Endothelial cell (in vitro differentiated cells): ENCODE measurements around the gene GPR162. TPM values are rescaled to one million over a fixed set of nuclear protein-coding genes. Genes with fewer than 3 reads are reported as not detected.
A peak's percentile ranks its signal among the peaks of the same experiment; 100 is the strongest.
"Not testable (repeated sequence)": the region's sequence is repeated elsewhere in the genome, so short reads cannot be mapped to it uniquely, and the experiment has no call there.

Experiments used
- DNase-seq: peaks from one replicate; pipeline ENCODE4 v3.0.0; 2021; ENCODE audit warnings: low spot score
- H3K27ac Mint-ChIP-seq: one replicate; pipeline ENCODE4 v1.8.0; 2021; ENCODE audit warnings: mixed read lengths, inconsistent platforms; ENCODE audit not compliant: unreplicated experiment
- H3K27me3 Mint-ChIP-seq: one replicate; pipeline ENCODE4 v1.8.0; 2021; ENCODE audit warnings: mild to moderate bottlenecking, moderate library complexity, mixed read lengths, inconsistent platforms; ENCODE audit not compliant: unreplicated experiment
- H3K36me3 Mint-ChIP-seq: one replicate; pipeline ENCODE4 v1.8.0; 2021; ENCODE audit warnings: mild to moderate bottlenecking, low read depth, mixed read lengths, inconsistent platforms; ENCODE audit not compliant: unreplicated experiment
- H3K4me1 Mint-ChIP-seq: one replicate; pipeline ENCODE4 v1.8.0; 2021; ENCODE audit warnings: mild to moderate bottlenecking, mixed read lengths, inconsistent platforms; ENCODE audit not compliant: unreplicated experiment
- H3K4me3 Mint-ChIP-seq: one replicate; pipeline ENCODE4 v1.8.0; 2021; ENCODE audit warnings: mild to moderate bottlenecking, mixed read lengths, inconsistent platforms; ENCODE audit not compliant: unreplicated experiment
- H3K9me3 Mint-ChIP-seq: one replicate; pipeline ENCODE4 v1.8.0; 2021; ENCODE audit warnings: mixed read lengths, inconsistent platforms; ENCODE audit not compliant: unreplicated experiment
- total RNA-seq: library from RNA; stranded (reverse); fragmentation: NEBNext Ultra II Directional; extraction: Animal tissue kit (Norgen Biotek cat#: 25700); gene quantifications from one replicate; pipeline ENCODE4 v1.2.1, GENCODE V29; 2021; ENCODE audit not compliant: unreplicated experiment
- TF ChIP-seq, protein P1 (sequence below): fragments of 200-600 bp; sonication (generic); IDR thresholded peaks from one replicate; pipeline ENCODE4 v1.5.0; 2021; ENCODE audit warnings: antibody characterized with exemption; ENCODE audit not compliant: unreplicated experiment

GPR162 gene
- total RNA-seq, 1 donor from 2014 or later: 52.7 TPM

DNA sequence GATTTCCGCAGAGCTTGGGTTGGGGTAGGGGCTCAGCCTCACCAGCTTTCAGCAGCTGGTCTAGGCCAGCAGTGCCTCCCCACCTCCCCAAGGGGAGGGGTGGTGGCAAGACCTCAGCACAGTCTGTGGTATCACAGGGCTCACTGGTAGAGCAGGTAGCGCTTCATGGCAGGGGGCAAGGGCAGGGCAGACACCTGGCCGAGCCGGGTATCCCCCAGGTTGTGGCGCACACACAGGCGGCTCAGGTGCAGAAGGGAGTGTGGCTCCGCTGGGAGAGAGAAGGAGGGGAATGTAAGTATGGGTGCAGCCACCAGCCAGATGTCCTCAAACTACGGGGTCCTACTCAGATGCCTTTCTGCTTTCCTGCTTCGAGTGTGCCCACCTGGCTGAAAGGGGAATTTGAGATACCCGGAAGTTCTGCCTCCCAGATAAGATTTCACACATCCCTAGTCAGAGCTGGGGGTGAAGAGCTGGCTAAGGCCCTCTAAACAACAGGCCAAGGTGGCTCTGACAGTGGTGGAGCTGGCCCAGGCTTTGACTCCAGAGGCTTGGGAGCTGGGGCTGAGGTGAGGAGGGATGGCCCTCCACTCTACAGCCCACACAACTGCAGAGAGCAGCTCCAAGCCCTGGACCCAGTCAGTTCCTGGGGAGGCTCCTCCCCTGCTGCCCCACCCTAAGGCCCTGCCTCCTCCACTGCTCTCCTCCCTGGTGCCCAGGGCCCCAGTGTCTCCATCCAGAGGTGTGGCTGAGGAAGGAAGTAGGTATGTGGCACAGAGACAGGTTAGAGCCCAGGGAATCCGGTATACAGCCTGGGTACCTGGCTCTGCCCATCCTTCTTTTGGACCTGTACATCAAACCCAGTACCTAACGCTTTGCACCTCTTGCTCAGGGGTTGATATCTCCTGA is 49.7 kb downstream of the GPR162 start:
- no peak for DNase-seq
- H3K27me3 Mint-ChIP-seq: peaks cover 14% of the 10 kb centered on the region
- H3K4me3 Mint-ChIP-seq: peak overlapping the region; percentile 94
- H3K9me3 Mint-ChIP-seq: no peaks in the 10 kb centered on the region
- TF ChIP-seq, protein P1, sequence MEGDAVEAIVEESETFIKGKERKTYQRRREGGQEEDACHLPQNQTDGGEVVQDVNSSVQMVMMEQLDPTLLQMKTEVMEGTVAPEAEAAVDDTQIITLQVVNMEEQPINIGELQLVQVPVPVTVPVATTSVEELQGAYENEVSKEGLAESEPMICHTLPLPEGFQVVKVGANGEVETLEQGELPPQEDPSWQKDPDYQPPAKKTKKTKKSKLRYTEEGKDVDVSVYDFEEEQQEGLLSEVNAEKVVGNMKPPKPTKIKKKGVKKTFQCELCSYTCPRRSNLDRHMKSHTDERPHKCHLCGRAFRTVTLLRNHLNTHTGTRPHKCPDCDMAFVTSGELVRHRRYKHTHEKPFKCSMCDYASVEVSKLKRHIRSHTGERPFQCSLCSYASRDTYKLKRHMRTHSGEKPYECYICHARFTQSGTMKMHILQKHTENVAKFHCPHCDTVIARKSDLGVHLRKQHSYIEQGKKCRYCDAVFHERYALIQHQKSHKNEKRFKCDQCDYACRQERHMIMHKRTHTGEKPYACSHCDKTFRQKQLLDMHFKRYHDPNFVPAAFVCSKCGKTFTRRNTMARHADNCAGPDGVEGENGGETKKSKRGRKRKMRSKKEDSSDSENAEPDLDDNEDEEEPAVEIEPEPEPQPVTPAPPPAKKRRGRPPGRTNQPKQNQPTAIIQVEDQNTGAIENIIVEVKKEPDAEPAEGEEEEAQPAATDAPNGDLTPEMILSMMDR: no peak
- H3K4me1 Mint-ChIP-seq: peaks cover 33% of the 10 kb centered on the region
- H3K36me3 Mint-ChIP-seq: peaks cover 35% of the 10 kb centered on the region
- no peak overlapping the region for H3K27ac Mint-ChIP-seq

DNA sequence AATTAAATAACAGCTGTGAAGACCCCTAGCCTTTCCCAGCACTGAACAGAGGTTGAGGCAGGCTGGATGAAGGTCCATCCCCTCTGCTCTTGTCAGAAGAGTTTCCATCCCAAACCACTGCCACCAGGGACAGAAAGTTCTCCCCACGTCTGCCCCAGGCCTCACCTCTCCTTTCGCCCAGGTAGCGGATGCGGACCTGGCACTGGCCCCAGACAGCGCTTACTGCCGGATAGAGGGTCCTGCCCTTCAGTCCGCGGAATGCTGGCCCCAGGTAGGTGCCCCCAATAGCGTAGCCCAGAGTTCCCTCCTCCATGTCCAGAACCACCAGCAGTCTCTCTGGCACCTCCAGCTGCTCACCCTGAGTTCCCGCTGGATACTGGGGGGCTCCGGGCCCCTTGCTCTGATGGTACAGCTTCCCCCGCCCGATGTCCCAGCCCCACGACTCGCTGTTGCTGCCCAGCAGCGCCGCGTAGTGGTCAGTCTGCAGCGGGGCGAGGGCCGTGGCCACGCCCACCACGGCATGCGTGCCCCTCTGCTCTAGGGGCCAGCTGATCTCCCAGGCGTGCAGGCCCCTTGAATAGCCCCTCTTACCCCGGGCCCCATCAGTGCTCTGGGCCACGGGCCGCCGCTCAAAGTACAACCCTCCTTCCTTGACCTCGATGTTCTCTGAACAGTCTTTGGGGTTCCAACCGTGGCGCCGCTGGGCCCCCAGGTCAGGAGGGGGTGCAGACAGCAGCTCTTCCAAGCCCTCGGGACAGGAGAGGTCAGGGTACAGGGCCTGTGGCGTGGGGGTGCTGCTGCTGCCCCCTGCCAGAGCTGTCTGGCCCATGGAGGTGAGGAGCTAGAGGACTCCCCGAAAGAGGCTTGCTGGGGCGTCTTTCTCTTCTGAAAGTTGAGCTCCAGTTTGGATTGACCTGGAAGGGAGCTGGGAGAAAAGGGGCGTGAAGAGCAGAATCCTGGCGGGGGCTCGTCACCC is 50.7 kb downstream of the GPR162 start:
- no peaks in the 10 kb centered on the region for H3K9me3 Mint-ChIP-seq
- peaks cover 30% of the 10 kb centered on the region for H3K4me1 Mint-ChIP-seq
- TF ChIP-seq, protein P1: peak; percentile 78
- H3K27me3 Mint-ChIP-seq: peaks cover 15% of the 10 kb centered on the region
- peak overlapping the region; percentile 94 for H3K4me3 Mint-ChIP-seq
- H3K27ac Mint-ChIP-seq: peak overlapping the region; percentile 24
- DNase-seq: peak; percentile 95
- H3K36me3 Mint-ChIP-seq: peaks cover 31% of the 10 kb centered on the region

DNA sequence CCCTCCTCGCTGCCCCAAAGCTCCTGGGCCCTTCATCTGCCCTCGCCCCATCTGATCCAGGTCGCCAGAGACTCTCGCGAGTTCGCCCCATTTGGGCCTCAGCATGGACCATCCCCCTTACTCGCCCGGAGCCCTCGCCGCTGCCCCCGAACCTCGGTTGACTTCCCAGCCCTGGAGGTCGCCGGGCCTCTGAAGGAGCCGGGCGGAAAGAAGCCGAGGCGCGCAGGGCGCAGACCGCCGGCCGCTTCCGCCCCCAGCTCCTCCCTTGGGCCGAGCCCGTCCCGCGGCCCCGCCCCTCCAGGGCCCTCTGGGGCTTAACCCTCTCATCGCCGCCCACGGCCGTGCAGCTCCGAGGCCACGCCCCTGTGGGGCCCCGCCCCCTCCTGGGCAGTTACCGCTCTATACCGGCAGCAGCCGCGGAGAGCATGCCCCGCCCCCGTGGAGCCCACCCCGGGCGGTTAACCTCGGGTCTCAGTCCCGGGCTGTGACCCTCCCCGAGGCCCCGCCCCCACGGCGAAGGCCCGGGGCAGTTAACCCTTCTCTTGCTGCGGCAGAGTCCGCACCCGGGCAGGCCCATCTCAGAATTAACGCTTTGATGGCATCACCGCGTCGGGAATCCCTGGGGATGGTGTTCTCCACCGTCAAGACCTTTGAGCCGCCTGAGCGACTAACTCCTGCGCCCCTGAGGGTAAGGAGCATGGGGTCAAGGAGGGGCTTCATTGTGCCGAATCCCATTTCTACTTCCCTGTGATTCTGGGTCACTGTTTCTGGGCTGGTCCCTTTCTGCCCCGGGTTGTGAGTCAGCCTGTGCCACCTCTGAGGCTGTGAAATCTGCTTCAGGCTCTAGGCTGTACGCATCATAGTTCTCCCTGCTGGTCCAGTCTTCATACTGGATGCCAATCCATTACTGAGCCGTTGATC is 51.7 kb downstream of the GPR162 start, which contains the start of gene SPSB2:
Gene SPSB2 (minus strand): TSS at position 210 of the 921 bp plus-strand sequence. CDS start 402 bp downstream, outside the sequence.
- Mint-ChIP-seq H3K4me1 (peaks cover 26% of the 10 kb centered on the region), H3K4me3 (peak within 1 kb of the TSS; percentile 94), H3K36me3 (peaks cover 31% of the 10 kb centered on the region), H3K27ac (peak within 1 kb of the TSS; percentile 48), H3K9me3 (no peaks in the 10 kb centered on the region), H3K27me3 (peaks cover 11% of the 10 kb centered on the region)
- TF ChIP-seq, protein P1: no peak
- DNase-seq: peak; percentile 100

DNA sequence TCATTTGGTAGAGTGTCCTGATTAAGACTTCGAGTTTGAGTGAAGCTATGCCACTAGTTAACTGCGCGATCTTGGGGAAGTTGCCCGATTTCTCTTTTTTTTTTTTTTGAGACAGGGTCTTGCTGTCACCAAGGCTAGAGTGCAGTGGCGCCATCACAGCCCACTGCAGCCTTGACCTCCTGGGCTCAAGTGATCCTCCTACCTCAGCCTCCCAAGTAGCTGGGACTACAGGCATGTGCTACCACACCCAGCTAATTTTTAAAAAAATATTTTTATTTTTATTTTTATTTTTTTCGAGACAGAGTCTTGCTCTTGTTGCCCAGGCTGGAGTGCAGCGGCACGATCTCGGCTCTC is 52.4 kb downstream of the GPR162 start:
- Mint-ChIP-seq H3K27me3 (peaks cover 11% of the 10 kb centered on the region), H3K4me3 (peak overlapping the region; percentile 90), H3K36me3 (peaks cover 26% of the 10 kb centered on the region), H3K27ac (peak overlapping the region; percentile 48), H3K4me1 (peaks cover 20% of the 10 kb centered on the region)
- not testable (repeated sequence) for DNase-seq, H3K9me3 Mint-ChIP-seq

Other genes with a start within 250 kb of the GPR162 start
- 334 TPM for gene CHD4, start 214.4 kb upstream of the GPR162 start, total RNA-seq
- 2.7 TPM for gene LPAR5, start 185.9 kb upstream of the GPR162 start, total RNA-seq
- gene ACRBP, start 174.4 kb upstream of the GPR162 start, total RNA-seq: 19.3 TPM
- 41.3 TPM for gene ING4, start 158.7 kb upstream of the GPR162 start, total RNA-seq
- gene ZNF384, start 132.4 kb upstream of the GPR162 start, total RNA-seq: 85.2 TPM
- 2.0 TPM for gene PIANP, start 121.0 kb upstream of the GPR162 start, total RNA-seq
- gene COPS7A, start 97.8 kb upstream of the GPR162 start, total RNA-seq: 25.1 TPM
- gene MLF2, start 68.7 kb upstream of the GPR162 start, total RNA-seq: 118 TPM
- gene PTMS, start 55.5 kb upstream of the GPR162 start, total RNA-seq: 864 TPM
- 7.6 TPM for gene LAG3, start 49.3 kb upstream of the GPR162 start, total RNA-seq
- gene CD4, start 32.3 kb upstream of the GPR162 start, total RNA-seq: 4.7 TPM
- 48.8 TPM for gene P3H3, start 6.6 kb downstream of the GPR162 start, total RNA-seq
- 9.0 TPM for gene GNB3, start 19.1 kb downstream of the GPR162 start, total RNA-seq
- 6.2 TPM for gene CDCA3, start 29.5 kb downstream of the GPR162 start, total RNA-seq
- gene USP5, start 30.3 kb downstream of the GPR162 start, total RNA-seq: 119 TPM
- 356 TPM for gene TPI1, start 45.7 kb downstream of the GPR162 start, total RNA-seq
- gene SPSB2, start 51.5 kb downstream of the GPR162 start, total RNA-seq: 6.7 TPM
- gene LRRC23, start 83.0 kb downstream of the GPR162 start, total RNA-seq: 5.7 TPM
- 5.3 TPM for gene ENO2, start 92.8 kb downstream of the GPR162 start, total RNA-seq
- 144 TPM for gene ATN1, start 106.1 kb downstream of the GPR162 start, total RNA-seq
- not detected for gene RNU7-1, start 122.0 kb downstream of the GPR162 start, total RNA-seq
- gene C12orf57, start 122.2 kb downstream of the GPR162 start, total RNA-seq: 225 TPM
- 22.1 TPM for gene PTPN6, start 129.5 kb downstream of the GPR162 start, total RNA-seq
- 288 TPM for gene PHB2, start 148.8 kb downstream of the GPR162 start, total RNA-seq
- 37.3 TPM for gene EMG1, start 149.1 kb downstream of the GPR162 start, total RNA-seq
- 40.2 TPM for gene LPCAT3, start 196.7 kb downstream of the GPR162 start, total RNA-seq
- 5.8 TPM for gene C1S, start 238.9 kb downstream of the GPR162 start, total RNA-seq